ENCODE data around the gene PCNX2. TPM values are rescaled to one million over a fixed set of nuclear protein-coding genes. Genes with fewer than 3 reads are reported as not detected.

Gene PCNX2
- total and polyA plus RNA-seq, 4 donors, result 2.0 to 15.1 (median 6.4) TPM

GRCh38 chr1:232962761-232963745 is 332.5 kb downstream of the PCNX2 start:
- H3K4me3 ChIP-seq, result no peak overlapping the region
- peaks cover 0 to 5% (median 0%) of the 10 kb centered on the region in 4 donors for H3K9me3 ChIP-seq (ENCODE audit: control insufficient read depth in 4 of 4, insufficient read depth in 3 of 4, low read length in 3 of 4)
- 14 to 27% methylated on average over 10 of the region's 10 CpGs for WGBS, 2 donors
- H3K27ac ChIP-seq (ENCODE audit: low read depth in 1 of 2, low read length in 1 of 2), result peak overlapping the region in 1 of 2 donors; percentile 18
- ATAC-seq (ENCODE audit: insufficient read depth, low FRiP score) (no peak), DNase-seq (peak; percentile 52 to 93 (median 90))
- peaks cover 4 to 17% (median 10%) of the 10 kb centered on the region in 4 donors for H3K36me3 ChIP-seq (ENCODE audit: control insufficient read depth in 4 of 4, insufficient read depth in 4 of 4, low read length in 4 of 4)
- TF ChIP-seq CTCF (IDR thresholded peaks at IDR 0.05; ENCODE audit: control extremely low read depth, extremely low read depth), result no peak
- peaks cover 2 to 23% (median 12%) of the 10 kb centered on the region in 5 donors for H3K4me1 ChIP-seq (ENCODE audit: control insufficient read depth in 5 of 5, insufficient read depth in 5 of 5, low read length in 5 of 5)
- H3K27me3 ChIP-seq (ENCODE audit: control insufficient read depth in 3 of 3, insufficient read depth in 3 of 3, low read length in 2 of 3), result no peaks in the 10 kb centered on the region
- H3K9ac ChIP-seq (ENCODE audit: insufficient read depth in 1 of 2, low read length in 2 of 2), result no peak overlapping the region

- 95 to 99% methylated on average over 1 of the region's 1 CpG for WGBS, 2 donors
- Histone ChIP-seq H3K9me3 (ENCODE audit: control insufficient read depth in 4 of 4, insufficient read depth in 3 of 4, low read length in 3 of 4) (peaks cover 0 to 7% (median 1%) of the 10 kb centered on the region in 4 donors), H3K27me3 (ENCODE audit: control insufficient read depth in 3 of 3, insufficient read depth in 3 of 3, low read length in 2 of 3) (no peaks in the 10 kb centered on the region), H3K4me1 (ENCODE audit: control insufficient read depth in 5 of 5, insufficient read depth in 5 of 5, low read length in 5 of 5) (peaks cover 0 to 9% (median 4%) of the 10 kb centered on the region in 5 donors), H3K9ac (ENCODE audit: insufficient read depth in 1 of 2, low read length in 2 of 2) (no peak overlapping the region), H3K27ac (ENCODE audit: low read depth in 1 of 2, low read length in 1 of 2) (no peak overlapping the region), H3K36me3 (ENCODE audit: control insufficient read depth in 4 of 4, insufficient read depth in 4 of 4, low read length in 4 of 4) (peaks cover 4 to 26% (median 17%) of the 10 kb centered on the region in 4 donors), H3K4me3 (no peak overlapping the region)
- ATAC-seq (ENCODE audit: insufficient read depth, low FRiP score) (no peak), DNase-seq (no peak)
- no peak for TF ChIP-seq CTCF (IDR thresholded peaks at IDR 0.05; ENCODE audit: control extremely low read depth, extremely low read depth)
Measured at GRCh38 chr1:232958067-232958466, 337.5 kb downstream of the PCNX2 start.

- ATAC-seq (ENCODE audit: insufficient read depth, low FRiP score), result no peak
- Histone ChIP-seq H3K9ac (ENCODE audit: insufficient read depth in 1 of 2, low read length in 2 of 2) (no peak overlapping the region), H3K27me3 (ENCODE audit: control insufficient read depth in 3 of 3, insufficient read depth in 3 of 3, low read length in 2 of 3) (no peaks in the 10 kb centered on the region), H3K27ac (ENCODE audit: low read depth in 1 of 2, low read length in 1 of 2) (no peak overlapping the region), H3K4me3 (no peak overlapping the region), H3K4me1 (ENCODE audit: control insufficient read depth in 5 of 5, insufficient read depth in 5 of 5, low read length in 5 of 5) (peaks cover 0 to 7% (median 3%) of the 10 kb centered on the region in 5 donors), H3K36me3 (ENCODE audit: control insufficient read depth in 4 of 4, insufficient read depth in 4 of 4, low read length in 4 of 4) (peaks cover 4 to 26% (median 17%) of the 10 kb centered on the region in 4 donors), H3K9me3 (ENCODE audit: control insufficient read depth in 4 of 4, insufficient read depth in 3 of 4, low read length in 3 of 4) (peaks cover 0 to 7% (median 1%) of the 10 kb centered on the region in 4 donors)
- no peak for TF ChIP-seq CTCF (IDR thresholded peaks at IDR 0.05; ENCODE audit: control extremely low read depth, extremely low read depth)
- 98 to 99% methylated on average over 6 of the region's 6 CpGs for WGBS, 2 donors
- no peak for DNase-seq
Measured at GRCh38 chr1:232956081-232956480, 339.4 kb downstream of the PCNX2 start.
